Gastrocnemius medialis (tissue), 4 donors: ENCODE results near the gene THSD4.

Experiments used
- POLR2A ChIP-seq, 2 donors: fragments of 450-650 bp; IDR thresholded peaks; one replicate each; pipeline ENCODE4 v1.6.1; 2017; ENCODE audit warnings: antibody characterized with exemption in 2 of 2, mild to moderate bottlenecking in 2 of 2, moderate library complexity in 2 of 2
- TF ChIP-seq, protein P1 (sequence below), 5 experiments: fragments of 450-650 bp in 3 of 5; fragments of 200-600 bp in 2 of 5; sonication (generic) in 2 of 5; IDR thresholded peaks in 4 of 5; conservative IDR thresholded peaks in 1 of 5; 1 replicate in 4 of 5; 2 replicates in 1 of 5; pipeline ENCODE4 v1.5.1; 2016 to 2019; ENCODE audit warnings: antibody characterized with exemption in 5 of 5, mild to moderate bottlenecking in 3 of 5, moderate library complexity in 3 of 5

DNA sequence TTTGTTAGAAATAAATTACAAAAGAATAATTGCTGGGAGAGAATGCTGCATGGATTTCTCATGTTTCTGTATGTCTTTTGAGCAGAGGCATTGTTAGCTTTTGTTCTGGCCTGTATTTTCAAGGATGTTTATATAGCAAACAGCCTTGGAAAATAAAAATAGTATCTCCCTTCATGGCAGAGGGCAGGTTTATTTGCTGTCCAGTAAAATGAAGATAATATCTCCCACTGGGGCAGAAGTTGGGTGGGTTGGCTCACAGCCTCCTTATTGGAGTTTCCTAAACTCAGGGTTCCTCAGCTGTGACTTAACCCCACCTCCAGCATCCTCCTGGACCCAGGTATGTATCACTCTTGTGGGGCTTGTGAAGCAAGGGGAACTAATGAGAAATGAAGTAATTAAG, 43.7 kb upstream of the THSD4 start:
- TF ChIP-seq POLR2A (IDR thresholded peaks at IDR 0.05): no peak
- TF ChIP-seq, protein P1, sequence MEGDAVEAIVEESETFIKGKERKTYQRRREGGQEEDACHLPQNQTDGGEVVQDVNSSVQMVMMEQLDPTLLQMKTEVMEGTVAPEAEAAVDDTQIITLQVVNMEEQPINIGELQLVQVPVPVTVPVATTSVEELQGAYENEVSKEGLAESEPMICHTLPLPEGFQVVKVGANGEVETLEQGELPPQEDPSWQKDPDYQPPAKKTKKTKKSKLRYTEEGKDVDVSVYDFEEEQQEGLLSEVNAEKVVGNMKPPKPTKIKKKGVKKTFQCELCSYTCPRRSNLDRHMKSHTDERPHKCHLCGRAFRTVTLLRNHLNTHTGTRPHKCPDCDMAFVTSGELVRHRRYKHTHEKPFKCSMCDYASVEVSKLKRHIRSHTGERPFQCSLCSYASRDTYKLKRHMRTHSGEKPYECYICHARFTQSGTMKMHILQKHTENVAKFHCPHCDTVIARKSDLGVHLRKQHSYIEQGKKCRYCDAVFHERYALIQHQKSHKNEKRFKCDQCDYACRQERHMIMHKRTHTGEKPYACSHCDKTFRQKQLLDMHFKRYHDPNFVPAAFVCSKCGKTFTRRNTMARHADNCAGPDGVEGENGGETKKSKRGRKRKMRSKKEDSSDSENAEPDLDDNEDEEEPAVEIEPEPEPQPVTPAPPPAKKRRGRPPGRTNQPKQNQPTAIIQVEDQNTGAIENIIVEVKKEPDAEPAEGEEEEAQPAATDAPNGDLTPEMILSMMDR (IDR thresholded peaks at IDR 0.05 in 4 of 5, conservative IDR thresholded peaks at IDR 0.05 in 1 of 5): no peak
